Heart left ventricle (tissue), 16 donors: ENCODE measurements around the gene TSC2. TPM values are rescaled to one million over a fixed set of nuclear protein-coding genes. Genes with fewer than 3 reads are reported as not detected.
A peak's percentile ranks its signal among the peaks of the same experiment; 100 is the strongest.

ENCODE experiments used
- ATAC-seq, 4 donors: fragments of 200-7000 bp; cut with Tn5 transposase; one replicate each; pipeline ENCODE4 v1.9.1; 2020 to 2022; ENCODE audit warnings: moderate library complexity in 4 of 4, mild to moderate bottlenecking in 3 of 4, moderate number of reproducible peaks in 1 of 4
- DNase-seq, 5 donors: peaks; one replicate each; pipeline ENCODE4 v3.0.0-alpha.2; 2020
- H3K27ac ChIP-seq, 12 donors: fragments of 200-600 bp; sonication (generic) in 4 of 12; one replicate each; pipeline versions ENCODE4 v1.5.0 to v1.8.0; 2016 to 2022; ENCODE audit warnings: mild to moderate bottlenecking in 2 of 12
- H3K27me3 ChIP-seq, 9 donors: fragments of 200-600 bp; sonication (generic) in 2 of 9; one replicate each; pipeline versions ENCODE4 v1.5.1 to v1.8.0; 2016 to 2022; ENCODE audit warnings: mild to moderate bottlenecking in 3 of 9
- H3K36me3 ChIP-seq, 9 donors: fragments of 200-600 bp; sonication (generic) in 2 of 9; one replicate each; pipeline versions ENCODE4 v1.5.0 to v1.8.0; 2018 to 2022; ENCODE audit warnings: mild to moderate bottlenecking in 2 of 9
- H3K4me1 ChIP-seq, 12 donors: fragments of 200-600 bp; sonication (generic) in 4 of 12; one replicate each; pipeline versions ENCODE4 v1.5.0 to v1.8.0; 2016 to 2022; ENCODE audit warnings: mild to moderate bottlenecking in 3 of 12
- H3K4me3 ChIP-seq, 12 donors: fragments of 200-600 bp; sonication (generic) in 4 of 12; one replicate each; pipeline versions ENCODE4 v1.5.0 to v1.8.0; 2017 to 2022; ENCODE audit warnings: mild to moderate bottlenecking in 9 of 12, moderate library complexity in 4 of 12
- H3K9me3 ChIP-seq, 12 donors: fragments of 200-600 bp; sonication (generic) in 4 of 12; one replicate each; pipeline versions ENCODE4 v1.5.0 to v1.8.0; 2016 to 2022; ENCODE audit warnings: mild to moderate bottlenecking in 1 of 12
- POLR2A ChIP-seq, 2 donors: fragments of 450-650 bp; IDR thresholded peaks; one replicate each; pipeline ENCODE4 v1.6.1; 2017; ENCODE audit warnings: antibody characterized with exemption in 2 of 2, mild to moderate bottlenecking in 2 of 2, moderate library complexity in 2 of 2
- WGBS, 4 donors: extraction: QIAGEN DNeasy Blood & Tissue Kit in 2 of 4; methylation state at CpG; one replicate each; pipeline versions ENCODE4 v1.1.5 to v1.1.7; 2013 to 2018; 5-methylcytosine and 5-hydroxymethylcytosine counted together
- intact Hi-C, 10 donors: fragments of 100-400 bp; cut with DNase I; formaldehyde crosslinking; loops; one replicate each; pipeline versions ENCODE4 v1.11.1 to v1.14.2; 2022
- polyA plus RNA-seq, 2 donors: library from polyadenylated mRNA; stranded (reverse); fragments of 200-250 nt; gene quantifications; one replicate each; pipeline ENCODE4 v1.2.3, GENCODE V29; 2013
- total RNA-seq, 9 donors: library from RNA; depleted of rRNA in 2 of 9; stranded (reverse); fragments of >200 nt in 2 of 9; fragmentation: NEBNext Ultra II Directional in 3 of 9; extraction: Animal tissue kit (Norgen Biotek cat#: 25700) in 3 of 9; gene quantifications; one replicate each; pipeline versions ENCODE4 v1.1.0 to v1.2.4, GENCODE V29; 2016 to 2023
- TF ChIP-seq, protein P1 (sequence below), 12 donors: fragments of 200-600 bp; sonication (generic) in 4 of 12; IDR thresholded peaks; one replicate each; pipeline versions ENCODE4 v1.5.0 to v1.8.0; 2018 to 2022; ENCODE audit warnings: antibody characterized with exemption in 12 of 12, mild to moderate bottlenecking in 5 of 12
- donor health status: ischemic (EF 13 %, LVEDD 7.1; RV severe dilation, severe dysfunction).
- donor health status: healthy with polysubstance abuse.
- donor health status: DM: no; HTN: yes; CAD: no.
- donor health status: DM: no; HTN: no; CAD: no.
- donor health status: ischemic (EF 25% LVEDD 6.9; RV normal size, moderate dysfunction).
- donor health status: ischemic (EF 25% LVEDD 5.7; RV mildly dilated, moderate dysfunction).
- donor health status: healthy.
- donor health status: DM: yes; HTN: yes; CAD: no.
- donor health status: ischemic (EF 35%, LVEDD 5.7; RV mildly dilated, moderate dysfunction).
- donor health status: nonischemic (EF 11% LVEDD 7.7; RV severe dilation, severe dysfunction).
- donor health status: DM: yes; HTN: yes; CAD: no.
- donor health status: PGD.
- donor health status: ischemic (EF 29% LVEDD 5.4; RV normal size, mild dysfunction).
- donor health status: nonischemic (EF 23%, LVEDD 6.1; RV moderate dilation, normal function).

Gene TSC2
- total and polyA plus RNA-seq, 11 donors: 33.3 to 94.5 (median 67.7) TPM

DNA sequence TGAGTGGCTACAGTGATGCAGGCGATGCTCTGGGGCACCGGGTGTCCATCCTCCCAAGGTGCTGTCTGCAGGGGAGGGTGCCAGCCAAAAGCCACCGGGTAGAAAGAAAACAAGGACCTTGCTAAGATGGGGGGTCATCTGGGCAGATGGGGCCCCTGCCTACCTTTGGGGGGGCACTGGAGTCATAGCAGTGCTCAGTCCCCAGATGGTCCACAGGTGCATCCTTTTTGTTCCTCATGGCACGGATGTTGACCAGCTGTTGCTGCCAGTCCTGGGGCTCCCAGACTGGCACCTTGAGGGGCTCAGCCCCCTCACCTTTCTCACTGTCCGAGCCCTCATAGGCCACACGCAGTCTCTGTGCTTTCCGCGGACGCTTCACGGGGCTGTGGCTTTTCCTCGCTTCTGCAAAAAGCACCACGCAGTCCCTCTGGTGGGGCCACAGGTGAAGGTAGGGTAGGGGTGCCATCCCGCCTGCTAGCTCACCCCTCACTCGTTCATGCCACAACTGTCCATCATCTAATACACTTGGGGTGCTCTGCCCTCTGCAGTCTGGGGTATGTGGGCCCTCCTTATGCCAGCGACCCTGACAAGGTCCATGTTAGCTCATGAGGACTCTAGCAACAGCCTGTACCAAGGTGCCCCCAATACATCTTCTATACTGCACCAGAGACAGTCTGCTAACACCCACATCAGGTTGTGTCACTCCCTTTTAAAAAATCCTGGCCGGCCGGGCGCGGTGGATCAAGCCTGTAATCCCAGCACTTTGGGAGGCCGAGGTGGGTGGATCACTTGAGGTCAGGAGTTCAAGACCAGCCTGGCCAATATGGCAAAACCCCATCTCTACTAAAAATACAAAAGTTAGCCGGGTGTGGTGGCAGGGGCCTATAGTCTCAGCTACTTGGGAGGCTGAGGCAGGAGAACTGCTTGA lies 1.6 kb upstream of the TSC2 start:
- Histone ChIP-seq H3K4me3 (peak overlapping the region in 9 of 12 donors; percentile 72 to 99 (median 93)), H3K4me1 (peaks cover 18 to 74% (median 60%) of the 10 kb centered on the region in 12 donors), H3K9me3 (no peaks in the 10 kb centered on the region), H3K27ac (peak overlapping the region; percentile 36 to 94 (median 86)), H3K36me3 (peaks cover 0 to 14% (median 13%) of the 10 kb centered on the region in 9 donors), H3K27me3 (no peaks in the 10 kb centered on the region)
- intact Hi-C loops: loop anchor here in 3 of 10 donors (2.0 kb wide), 3 partner anchors 17 to 21 kb away; partner anchors contain the start of gene NHERF2 (in 1 of the 3)
- DNase-seq: no peak
- no peak for ATAC-seq
- whole genome bisulfite sequencing, 4 donors: 80 to 89% (median 87%) methylated on average over 21 of the region's 21 CpGs
- TF ChIP-seq POLR2A (IDR thresholded peaks at IDR 0.05): no peak
- TF ChIP-seq, protein P1, sequence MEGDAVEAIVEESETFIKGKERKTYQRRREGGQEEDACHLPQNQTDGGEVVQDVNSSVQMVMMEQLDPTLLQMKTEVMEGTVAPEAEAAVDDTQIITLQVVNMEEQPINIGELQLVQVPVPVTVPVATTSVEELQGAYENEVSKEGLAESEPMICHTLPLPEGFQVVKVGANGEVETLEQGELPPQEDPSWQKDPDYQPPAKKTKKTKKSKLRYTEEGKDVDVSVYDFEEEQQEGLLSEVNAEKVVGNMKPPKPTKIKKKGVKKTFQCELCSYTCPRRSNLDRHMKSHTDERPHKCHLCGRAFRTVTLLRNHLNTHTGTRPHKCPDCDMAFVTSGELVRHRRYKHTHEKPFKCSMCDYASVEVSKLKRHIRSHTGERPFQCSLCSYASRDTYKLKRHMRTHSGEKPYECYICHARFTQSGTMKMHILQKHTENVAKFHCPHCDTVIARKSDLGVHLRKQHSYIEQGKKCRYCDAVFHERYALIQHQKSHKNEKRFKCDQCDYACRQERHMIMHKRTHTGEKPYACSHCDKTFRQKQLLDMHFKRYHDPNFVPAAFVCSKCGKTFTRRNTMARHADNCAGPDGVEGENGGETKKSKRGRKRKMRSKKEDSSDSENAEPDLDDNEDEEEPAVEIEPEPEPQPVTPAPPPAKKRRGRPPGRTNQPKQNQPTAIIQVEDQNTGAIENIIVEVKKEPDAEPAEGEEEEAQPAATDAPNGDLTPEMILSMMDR (IDR thresholded peaks at IDR 0.05): no peak

DNA sequence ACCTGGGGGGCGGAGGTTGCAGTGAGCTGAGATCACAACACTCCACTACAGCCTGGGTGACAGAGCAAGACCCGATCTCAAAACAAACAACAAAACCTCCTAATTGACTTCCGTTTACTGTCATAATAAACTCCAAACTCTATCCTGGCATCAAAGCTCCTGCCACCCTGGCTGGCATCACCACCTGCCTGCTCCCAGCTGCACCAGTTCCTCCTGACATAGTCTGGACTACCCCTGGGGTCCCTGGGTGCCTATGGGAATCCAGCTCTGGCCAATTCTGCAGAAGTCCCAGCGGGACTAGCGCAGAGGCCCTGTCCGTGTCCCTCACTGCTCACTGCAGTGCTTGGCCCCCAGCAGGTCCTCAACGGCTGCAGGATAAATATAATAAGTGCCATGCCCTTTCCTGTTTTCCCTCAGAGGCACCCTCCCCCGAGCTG lies 874 bp upstream of the TSC2 start:
- ATAC-seq (no peak), DNase-seq (no peak)
- Histone ChIP-seq H3K9me3 (no peaks in the 10 kb centered on the region), H3K36me3 (peaks cover 0 to 21% (median 19%) of the 10 kb centered on the region in 9 donors), H3K4me1 (peaks cover 18 to 67% (median 53%) of the 10 kb centered on the region in 12 donors), H3K27me3 (no peaks in the 10 kb centered on the region), H3K4me3 (peak overlapping the region; percentile 71 to 99 (median 91)), H3K27ac (peak overlapping the region; percentile 36 to 94 (median 86))
- no peak for TF ChIP-seq POLR2A (IDR thresholded peaks at IDR 0.05)
- TF ChIP-seq, protein P1 (IDR thresholded peaks at IDR 0.05): no peak
- intact Hi-C loops: loop anchor here in 4 of 10 donors (1.0 to 2.0 kb wide), 4 partner anchors 18 to 24 kb away; partner anchors contain the start of gene NHERF2 (in 1 of the 4)
- WGBS, 4 donors: 10 to 20% (median 15%) methylated on average over 7 to 8 of the region's 8 CpGs

DNA sequence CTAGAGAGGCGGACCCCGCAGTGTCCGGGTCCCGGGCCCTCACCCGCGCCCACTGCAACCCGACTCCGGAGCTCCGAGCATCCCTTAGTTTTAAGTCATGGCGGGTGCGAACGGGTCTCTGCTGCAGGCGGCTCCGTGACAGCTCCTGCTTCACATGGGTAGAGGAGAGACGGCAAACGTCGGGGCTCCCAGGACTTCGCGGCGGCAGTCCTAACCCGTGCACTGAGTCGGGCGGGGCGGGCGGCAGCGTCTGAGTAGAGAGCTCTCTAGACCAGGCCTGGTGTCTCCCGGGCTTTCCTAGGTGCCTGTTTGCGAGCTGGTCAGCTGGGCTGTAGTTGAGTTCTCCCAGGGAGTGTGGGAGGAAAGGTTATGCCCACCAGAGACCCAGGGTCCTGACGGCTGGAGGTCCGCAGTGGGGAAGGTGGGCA lies 345 bp downstream of the TSC2 start:
- Histone ChIP-seq H3K4me1 (peaks cover 14 to 55% (median 43%) of the 10 kb centered on the region in 12 donors), H3K9me3 (no peaks in the 10 kb centered on the region), H3K27ac (peak overlapping the region; percentile 36 to 94 (median 86)), H3K4me3 (peak overlapping the region; percentile 71 to 99 (median 91)), H3K36me3 (peaks cover 0 to 33% (median 30%) of the 10 kb centered on the region in 9 donors), H3K27me3 (no peaks in the 10 kb centered on the region)
- DNase-seq (peak in 1 of 5 donors; percentile 60), ATAC-seq (no peak)
- TF ChIP-seq POLR2A (IDR thresholded peaks at IDR 0.05): no peak
- TF ChIP-seq, protein P1 (IDR thresholded peaks at IDR 0.05): no peak
- intact Hi-C loops: loop anchor here in 1 of 10 donors (1.0 kb wide), 1 partner anchor 16 kb away; no protein-coding TSS in a partner anchor
- WGBS, 4 donors: 1 to 2% (median 1%) methylated on average over 15 to 30 of the region's 30 CpGs

DNA sequence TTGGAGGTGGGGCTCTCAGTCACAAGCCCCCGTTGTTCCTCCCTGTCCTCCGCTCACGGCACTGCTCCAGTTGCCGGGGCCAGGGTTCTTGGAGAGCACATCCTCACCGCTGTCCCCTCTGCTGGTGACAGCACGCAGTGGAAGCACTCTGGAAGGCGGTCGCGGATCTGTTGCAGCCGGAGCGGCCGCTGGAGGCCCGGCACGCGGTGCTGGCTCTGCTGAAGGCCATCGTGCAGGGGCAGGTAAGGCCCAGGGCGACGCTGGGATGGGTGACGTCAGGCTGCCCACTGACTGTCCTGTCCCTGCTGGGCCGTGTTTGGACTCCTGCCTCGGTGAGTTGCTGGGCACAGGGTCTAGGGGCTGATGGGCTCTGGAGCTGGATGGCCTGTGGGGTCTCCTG lies 5.4 kb downstream of the TSC2 start:
- no peak for DNase-seq
- ATAC-seq: no peak
- peaks cover 0 to 80% (median 66%) of the 10 kb centered on the region in 9 donors for H3K36me3 ChIP-seq
- TF ChIP-seq, protein P1 (IDR thresholded peaks at IDR 0.05): no peak
- TF ChIP-seq POLR2A (IDR thresholded peaks at IDR 0.05): no peak
- WGBS, 4 donors: 95 to 97% (median 96%) methylated on average over 18 to 21 of the region's 21 CpGs
- intact Hi-C loops: loop anchor here in 1 of 10 donors (5.0 kb wide), 1 partner anchor 36 kb away; the partner anchor contains the start of gene NPW
- no peaks in the 10 kb centered on the region for H3K9me3 ChIP-seq
- no peak overlapping the region for H3K4me3 ChIP-seq
- no peaks in the 10 kb centered on the region for H3K27me3 ChIP-seq
- H3K27ac ChIP-seq: no peak overlapping the region
- peaks cover 0 to 15% (median 10%) of the 10 kb centered on the region in 12 donors for H3K4me1 ChIP-seq
